GM12873 (cell line): Measurements from ENCODE around the gene MED8.
A peak's percentile ranks its signal among the peaks of the same experiment; 100 is the strongest.

Source experiments
- TF ChIP-seq, protein P1 (sequence below): IDR thresholded peaks from 2 replicates; pipeline ENCODE4 v1.5.1; 2012; ENCODE audit warnings: low read depth, mild to moderate bottlenecking, moderate library complexity, low read length, control low read depth; ENCODE audit not compliant: insufficient read depth; ENCODE audit errors: missing control alignments

MED8 gene

GRCh38 chr1:43359696-43360095 is 29.9 kb downstream of the MED8 start:
- TF ChIP-seq, protein P1, sequence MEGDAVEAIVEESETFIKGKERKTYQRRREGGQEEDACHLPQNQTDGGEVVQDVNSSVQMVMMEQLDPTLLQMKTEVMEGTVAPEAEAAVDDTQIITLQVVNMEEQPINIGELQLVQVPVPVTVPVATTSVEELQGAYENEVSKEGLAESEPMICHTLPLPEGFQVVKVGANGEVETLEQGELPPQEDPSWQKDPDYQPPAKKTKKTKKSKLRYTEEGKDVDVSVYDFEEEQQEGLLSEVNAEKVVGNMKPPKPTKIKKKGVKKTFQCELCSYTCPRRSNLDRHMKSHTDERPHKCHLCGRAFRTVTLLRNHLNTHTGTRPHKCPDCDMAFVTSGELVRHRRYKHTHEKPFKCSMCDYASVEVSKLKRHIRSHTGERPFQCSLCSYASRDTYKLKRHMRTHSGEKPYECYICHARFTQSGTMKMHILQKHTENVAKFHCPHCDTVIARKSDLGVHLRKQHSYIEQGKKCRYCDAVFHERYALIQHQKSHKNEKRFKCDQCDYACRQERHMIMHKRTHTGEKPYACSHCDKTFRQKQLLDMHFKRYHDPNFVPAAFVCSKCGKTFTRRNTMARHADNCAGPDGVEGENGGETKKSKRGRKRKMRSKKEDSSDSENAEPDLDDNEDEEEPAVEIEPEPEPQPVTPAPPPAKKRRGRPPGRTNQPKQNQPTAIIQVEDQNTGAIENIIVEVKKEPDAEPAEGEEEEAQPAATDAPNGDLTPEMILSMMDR: no peak

- TF ChIP-seq, protein P1: no peak
Measured at GRCh38 chr1:43358746-43359693, 30.6 kb downstream of the MED8 start, which contains the start of gene CDC20. CDC20 (plus strand) TSS chr1:43358981; CDS start chr1:43359216, 235 bp downstream.

DNA sequence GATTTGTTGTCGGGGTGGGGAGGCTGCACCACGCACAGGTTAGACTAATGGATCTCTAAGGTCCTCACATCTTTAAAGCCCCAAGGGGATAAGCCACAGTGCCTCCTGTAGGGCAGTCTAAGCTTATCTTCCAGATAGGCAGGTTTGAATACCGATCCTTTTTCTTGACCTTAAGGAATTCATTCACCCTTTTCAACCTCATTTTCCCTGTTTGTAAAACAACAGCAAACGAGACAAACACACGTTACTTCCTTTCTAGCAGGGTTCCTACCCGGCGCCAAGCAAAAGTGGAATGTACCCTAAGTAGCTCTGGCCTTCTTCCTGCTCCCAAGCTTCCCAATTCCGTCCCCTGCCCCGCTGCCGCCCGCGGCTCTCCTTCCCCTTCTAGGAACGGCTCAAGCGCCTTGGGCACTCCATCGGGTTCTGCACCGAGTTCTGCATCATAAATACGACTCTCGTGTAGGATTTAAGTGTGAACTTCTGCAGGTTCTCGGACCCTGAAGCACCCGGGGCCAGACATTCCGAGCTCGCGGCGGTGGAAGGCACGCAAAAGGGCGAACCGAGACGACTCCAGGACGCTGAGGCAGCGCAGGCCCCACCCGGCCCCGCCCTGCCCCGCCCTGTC is 31.4 kb downstream of the MED8 start:
- TF ChIP-seq, protein P1: peak; percentile 67

DNA sequence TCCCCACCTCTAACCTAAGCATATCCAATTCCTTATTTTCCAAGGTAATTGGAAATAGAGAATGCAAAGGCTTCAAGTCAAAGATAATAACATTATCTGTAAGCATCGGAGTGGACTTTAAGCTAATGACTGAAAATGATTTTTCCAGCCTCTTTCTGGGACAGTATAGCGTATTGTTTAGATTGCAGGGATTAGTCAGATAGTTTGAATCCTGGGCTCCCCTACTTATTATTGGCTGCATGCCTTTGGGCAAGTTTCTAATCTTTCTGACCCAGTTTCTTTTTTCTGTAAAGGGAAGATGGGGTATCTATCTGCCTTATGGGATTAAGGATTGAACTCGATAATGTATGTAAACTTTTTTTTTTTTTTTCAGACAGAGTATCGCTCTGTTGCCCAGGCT is 32.3 kb downstream of the MED8 start:
- TF ChIP-seq, protein P1: no peak

GRCh38 chr1:43354936-43355335 is 34.7 kb downstream of the MED8 start:
- TF ChIP-seq, protein P1: no peak

- TF ChIP-seq, protein P1: no peak
Measured at GRCh38 chr1:43354471-43354870, 35.1 kb downstream of the MED8 start.

- TF ChIP-seq, protein P1: no peak
Measured at GRCh38 chr1:43352881-43353280, 36.7 kb downstream of the MED8 start.
